Neural cell (in vitro differentiated cells): Measurements from ENCODE around the gene ANKDD1B.

Experiments
- CTCF ChIP-seq: fragments of 450-650 bp; IDR thresholded peaks from 2 replicates; pipeline ENCODE4 v1.5.1; 2014; ENCODE audit warnings: antibody characterized with exemption, mild to moderate bottlenecking, moderate library complexity; ENCODE audit not compliant: poor library complexity, severe bottlenecking
- EZH2 ChIP-seq: fragments of 200-600, 300-800 bp; shearing (Covaris generic), sonication (generic); IDR thresholded peaks from 2 replicates; pipeline ENCODE4 v1.6.1; 2014; ENCODE audit warnings: antibody characterized with exemption, low read length, borderline replicate concordance, mild to moderate bottlenecking; ENCODE audit not compliant: insufficient read depth, poor library complexity, severe bottlenecking
- POLR2AphosphoS5 ChIP-seq: IDR thresholded peaks from 2 replicates; pipeline ENCODE4 v1.6.1; 2012
- REST ChIP-seq: IDR thresholded peaks from 2 replicates; pipeline ENCODE4 v1.6.1; 2012; ENCODE audit warnings: borderline replicate concordance
- TAF1 ChIP-seq: IDR thresholded peaks from 2 replicates; pipeline ENCODE4 v1.6.1; 2012; ENCODE audit warnings: low read depth

GRCh38 chr5:75664979-75665378 is 53.7 kb downstream of the ANKDD1B start:
- TF ChIP-seq POLR2AphosphoS5 (no peak), REST (no peak), EZH2 (no peak), CTCF (no peak), TAF1 (no peak)
